Inflammatory macrophage treated with lipopolysaccharide for 1 hour (primary cell): ENCODE measurements around the gene LBHD2.
"Not testable (repeated sequence)": the region's sequence is repeated elsewhere in the genome, so short reads cannot be mapped to it uniquely, and the experiment has no call there.

ENCODE experiments used
- DNase-seq, 2 donors: peaks; one replicate each; pipeline ENCODE4 v3.0.0-alpha.2; 2020 to 2022

LBHD2 gene

GRCh38 chr14:103104654-103105452 is 20.8 kb downstream of the LBHD2 start:
- peak in 1 of 2 donors; percentile 67 for DNase-seq

DNA sequence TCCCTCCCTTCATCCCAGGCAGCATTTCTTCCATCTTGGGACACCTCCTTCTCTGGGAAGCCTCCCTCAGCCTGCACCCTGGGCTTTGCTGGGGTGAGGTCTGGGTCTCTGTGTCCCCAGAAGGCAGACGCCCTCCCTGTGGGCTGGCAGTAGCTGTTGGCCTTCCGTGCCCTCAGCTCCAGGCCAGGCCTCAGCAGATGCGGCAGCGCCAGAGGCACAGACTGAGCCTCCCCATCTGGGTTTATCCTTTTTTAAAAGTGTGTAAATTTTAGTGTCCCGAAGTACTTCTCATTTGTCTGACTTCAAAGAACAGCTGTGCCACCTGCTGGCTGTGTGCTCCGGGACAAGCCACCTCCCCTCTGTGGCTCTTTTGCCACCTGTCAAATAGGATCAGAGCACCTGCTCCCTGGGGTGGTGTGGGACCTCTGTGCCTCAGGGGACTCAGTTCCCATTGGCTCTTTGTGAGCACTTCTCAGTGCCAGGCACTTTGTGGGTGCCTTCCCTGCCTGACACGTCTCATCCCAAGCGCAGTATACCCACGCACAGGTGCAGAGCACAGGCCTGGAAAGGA is 21.7 kb downstream of the LBHD2 start:
- no peak for DNase-seq

DNA sequence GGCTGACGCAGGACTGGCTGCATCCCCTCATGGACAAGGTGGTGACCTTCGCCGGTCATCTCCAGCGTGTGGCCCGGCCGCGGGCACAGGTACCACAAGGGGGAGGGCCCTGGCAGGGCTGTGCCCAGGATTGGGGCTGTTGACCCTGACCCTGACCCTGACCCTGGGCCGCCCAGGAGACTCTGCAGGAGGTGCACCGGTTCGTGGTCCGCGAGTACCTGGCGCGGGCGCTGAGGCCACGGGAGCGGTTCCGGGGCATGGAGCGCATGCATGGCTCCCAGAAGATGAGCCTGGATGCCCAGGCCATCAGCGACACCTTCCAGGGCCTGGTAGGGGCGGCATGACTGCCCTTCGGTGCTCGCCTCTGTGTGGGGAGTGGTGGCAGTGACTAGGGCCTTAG is 23.4 kb downstream of the LBHD2 start:
- DNase-seq, result no peak

- no peak for DNase-seq
These were observed 24.1 kb downstream of the LBHD2 start for GRCh38 chr14:103107941-103108748.

DNA sequence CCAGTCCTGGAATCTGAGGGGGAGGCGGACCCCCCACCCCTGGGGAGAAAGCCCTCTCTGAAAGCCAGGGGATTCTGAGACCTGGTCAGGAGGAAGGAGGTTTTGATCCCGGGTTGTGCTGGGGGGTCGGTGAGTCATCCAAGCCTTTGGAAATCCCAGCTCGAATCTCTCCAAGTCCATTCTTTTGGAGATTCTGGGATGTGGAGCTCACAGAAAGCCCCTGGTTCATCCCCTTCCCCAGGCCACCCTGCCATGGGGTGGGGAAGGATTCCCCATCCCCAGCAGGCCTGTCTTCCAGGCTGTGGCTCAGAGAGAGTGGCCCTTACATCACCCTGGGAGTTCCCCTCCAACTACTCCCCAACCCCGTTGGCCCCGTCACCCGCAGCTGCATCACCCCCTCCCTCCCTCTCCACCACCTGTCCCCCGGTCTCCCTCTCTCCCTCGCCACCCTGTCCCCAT is 24.8 kb downstream of the LBHD2 start:
- DNase-seq, result peak; percentile 81 to 96

DNA sequence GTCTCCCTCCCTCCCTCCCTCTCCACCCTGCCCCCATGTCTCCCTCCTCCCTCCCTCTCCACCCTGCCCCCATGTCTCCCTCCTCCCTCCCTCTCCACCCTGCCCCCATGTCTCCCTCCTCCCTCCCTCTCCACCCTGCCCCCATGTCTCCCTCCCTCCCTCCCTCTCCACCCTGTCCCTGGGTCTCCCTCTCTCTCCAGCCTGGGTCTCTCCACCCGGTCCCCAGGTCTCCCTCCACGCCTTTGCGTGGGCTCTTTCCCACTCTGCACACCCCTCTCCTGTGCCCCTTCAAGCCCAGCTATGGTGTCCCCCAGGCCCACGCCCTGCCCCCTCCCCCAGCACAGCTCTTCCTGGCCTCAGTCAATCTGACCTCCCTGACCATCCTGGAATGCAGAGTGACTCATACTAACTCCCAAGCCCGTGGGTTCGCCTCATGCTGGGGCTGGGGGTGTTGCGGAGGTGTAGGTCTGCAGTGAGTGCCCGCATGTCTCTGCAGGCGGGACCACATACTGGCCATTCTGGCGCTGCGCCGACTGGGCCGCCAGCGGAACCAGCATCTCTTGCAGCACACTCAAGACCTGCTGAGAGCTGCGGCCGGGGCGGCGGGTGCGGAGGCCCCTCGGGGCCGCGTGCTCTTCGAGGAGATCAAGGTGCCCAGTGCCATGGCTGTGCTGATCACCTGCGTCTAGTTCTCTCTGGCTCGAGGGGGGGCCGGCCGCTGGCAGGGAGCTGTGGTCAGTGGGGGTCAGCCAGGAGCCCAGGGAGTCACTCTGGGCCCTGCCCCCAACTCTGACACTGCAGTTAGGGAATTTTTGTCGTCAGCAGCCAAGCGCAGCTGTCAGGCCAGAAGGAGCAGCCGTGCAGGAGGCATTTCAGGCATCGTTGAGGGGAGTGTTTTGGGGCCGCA is 25.8 kb downstream of the LBHD2 start:
- no peak for DNase-seq

GRCh38 chr14:103110681-103111231 is 26.7 kb downstream of the LBHD2 start:
- DNase-seq, result no peak

- no peak for DNase-seq
These were observed 27.3 kb downstream of the LBHD2 start for GRCh38 chr14:103111232-103111868.

- no peak for DNase-seq
These were observed 28.6 kb downstream of the LBHD2 start for GRCh38 chr14:103112400-103113243.

GRCh38 chr14:103113303-103113702 is 29.3 kb downstream of the LBHD2 start:
- DNase-seq, result no peak

- no peak for DNase-seq
These were observed 29.8 kb downstream of the LBHD2 start for GRCh38 chr14:103113774-103114173.

DNA sequence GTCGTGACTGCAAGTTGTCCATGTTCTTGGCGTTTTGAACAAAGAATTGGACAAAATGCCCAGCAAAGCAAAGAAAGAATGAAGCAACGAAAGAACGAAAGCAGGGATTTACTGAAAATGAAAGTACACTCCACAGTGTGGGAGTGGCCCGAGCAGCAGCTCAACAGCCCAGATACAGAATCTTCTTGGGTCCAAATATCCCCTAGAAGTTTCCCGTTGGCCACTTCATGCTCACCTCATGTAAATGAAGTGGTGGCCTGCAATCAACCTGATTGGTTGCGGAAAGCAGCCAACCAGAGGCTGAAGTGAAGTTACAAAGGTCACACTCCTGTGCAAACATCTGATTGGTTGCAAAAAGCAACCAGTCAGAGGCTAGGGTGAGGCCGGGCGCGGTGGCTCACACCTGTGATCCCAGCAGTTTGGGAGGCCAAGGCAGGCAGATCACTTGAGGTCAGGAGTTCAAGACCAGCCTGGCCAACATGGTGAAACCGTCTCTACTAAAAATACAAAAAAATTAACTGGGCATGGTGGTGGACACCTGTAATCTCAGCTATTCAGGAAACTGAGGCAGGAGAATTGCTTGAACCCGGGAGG is 31.2 kb downstream of the LBHD2 start:
- peak; percentile 81 to 94 for DNase-seq

- DNase-seq, result no peak
These were observed 32.0 kb downstream of the LBHD2 start for GRCh38 chr14:103115845-103116572.

DNA sequence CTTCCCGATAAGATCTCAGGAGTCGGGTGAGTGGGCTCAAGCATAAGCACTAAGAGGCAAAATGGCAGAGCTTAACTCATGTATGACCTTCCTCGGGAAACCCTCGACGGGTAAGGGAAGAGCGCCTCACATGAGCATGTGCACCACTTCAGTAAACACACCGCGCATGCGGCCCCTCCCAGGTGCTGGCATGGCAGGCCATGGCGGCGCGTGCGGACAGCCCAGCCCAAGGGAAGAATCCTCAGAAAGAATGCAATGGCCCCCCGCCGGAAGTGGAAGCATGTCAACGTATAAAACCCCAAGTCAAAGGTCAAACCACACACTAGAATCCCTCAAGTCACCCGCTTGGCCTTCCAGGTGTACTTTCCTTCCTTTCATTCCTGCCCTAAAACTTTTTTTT is 32.6 kb downstream of the LBHD2 start:
- no peak for DNase-seq

GRCh38 chr14:103117499-103117898 is 33.5 kb downstream of the LBHD2 start:
- not testable (repeated sequence) for DNase-seq

- DNase-seq, result peak; percentile 85 to 91
These were observed 34.1 kb downstream of the LBHD2 start for GRCh38 chr14:103118018-103118662.

DNA sequence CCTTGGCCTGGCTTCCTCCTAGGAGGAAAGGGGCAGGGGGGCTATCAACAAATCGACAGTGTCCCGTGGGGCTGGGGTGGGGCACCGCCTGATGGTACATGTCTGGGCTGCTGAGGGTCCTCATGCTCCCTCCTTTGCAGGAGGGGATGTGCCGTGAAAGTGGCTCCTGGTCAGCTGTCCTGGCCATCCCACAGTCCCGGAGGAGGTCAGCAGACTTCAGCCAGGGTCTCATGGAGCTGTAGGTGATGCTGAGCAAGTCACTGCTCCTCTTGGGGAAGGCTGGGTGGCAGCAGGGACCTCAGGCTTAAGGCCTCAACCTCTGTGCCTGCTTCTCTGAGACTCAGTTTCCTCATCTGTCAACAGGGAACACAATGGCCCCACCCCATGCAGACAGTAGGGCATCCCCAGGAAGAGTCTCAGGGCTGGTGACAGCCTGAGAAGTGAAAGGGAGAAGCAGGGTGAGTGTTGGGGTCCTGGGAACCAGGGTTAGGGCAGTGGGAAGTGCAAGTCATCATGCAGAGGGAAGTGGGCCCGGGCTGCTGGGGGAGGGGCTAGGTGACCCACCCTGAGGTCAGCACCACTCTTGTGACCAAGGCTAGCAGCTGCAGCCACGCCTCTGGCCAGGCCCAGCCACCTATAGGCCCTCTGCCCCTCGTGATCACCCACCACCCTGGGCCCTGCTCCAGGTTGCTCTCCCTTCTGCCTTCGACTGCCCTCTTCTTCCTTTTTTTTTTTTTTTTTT is 34.8 kb downstream of the LBHD2 start:
- DNase-seq, result peak; percentile 92 to 99

DNA sequence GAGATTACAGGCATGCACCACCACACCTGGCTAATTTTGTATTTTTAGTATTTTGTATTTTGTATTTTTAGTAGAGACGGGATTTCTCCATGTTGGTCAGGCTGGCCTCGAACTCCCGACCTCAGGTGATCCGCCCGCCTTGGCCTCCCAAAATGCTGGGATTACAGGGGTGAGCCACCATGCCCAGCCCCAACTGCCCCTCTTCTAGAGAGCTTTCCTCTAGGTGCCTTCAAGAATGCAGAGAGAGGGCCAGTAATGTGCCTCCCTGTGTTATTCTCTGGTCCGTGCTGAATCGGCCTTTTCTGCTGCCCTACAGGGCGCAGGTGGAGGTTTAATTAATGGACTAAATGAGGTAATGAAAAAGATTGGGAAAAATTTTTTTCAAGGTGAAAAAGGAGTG is 35.5 kb downstream of the LBHD2 start:
- not testable (repeated sequence) for DNase-seq
